NCI-H1930 (cell line): Measurements from ENCODE around the gene TACR2.
"Not testable (repeated sequence)": the region's sequence is repeated elsewhere in the genome, so short reads cannot be mapped to it uniquely, and the experiment has no call there.

Source experiments
- DNase-seq, 2 experiments: peaks; one replicate each; lab custom pipeline; 2025; lab: John Stamatoyannopoulos, UW

Gene TACR2

DNA sequence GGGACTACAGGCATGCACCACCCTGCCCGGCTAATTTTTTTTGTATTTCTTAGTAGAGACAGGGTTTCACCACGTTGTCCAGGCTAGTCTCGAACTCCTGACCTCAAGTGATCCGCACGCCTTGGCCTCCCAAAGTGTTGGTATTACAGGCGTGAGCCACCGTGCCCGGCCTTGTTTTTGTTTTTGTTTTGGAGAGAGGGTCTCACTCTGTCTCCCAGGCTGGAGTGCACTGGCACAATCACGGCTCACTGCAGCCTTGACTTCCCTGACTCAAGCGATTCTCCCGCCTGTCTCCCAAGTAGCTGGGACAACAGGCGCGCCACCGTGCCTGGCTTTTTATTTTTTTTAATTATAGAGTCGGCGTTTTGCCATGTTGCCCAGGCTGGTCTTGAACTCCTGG, 33.7 kb upstream of the TACR2 start:
- DNase-seq, result not testable (repeated sequence)

GRCh38 chr10:69449841-69450240, 33.1 kb upstream of the TACR2 start:
- no peak for DNase-seq

GRCh38 chr10:69446650-69447151, 30.0 kb upstream of the TACR2 start:
- DNase-seq, result no peak

DNA sequence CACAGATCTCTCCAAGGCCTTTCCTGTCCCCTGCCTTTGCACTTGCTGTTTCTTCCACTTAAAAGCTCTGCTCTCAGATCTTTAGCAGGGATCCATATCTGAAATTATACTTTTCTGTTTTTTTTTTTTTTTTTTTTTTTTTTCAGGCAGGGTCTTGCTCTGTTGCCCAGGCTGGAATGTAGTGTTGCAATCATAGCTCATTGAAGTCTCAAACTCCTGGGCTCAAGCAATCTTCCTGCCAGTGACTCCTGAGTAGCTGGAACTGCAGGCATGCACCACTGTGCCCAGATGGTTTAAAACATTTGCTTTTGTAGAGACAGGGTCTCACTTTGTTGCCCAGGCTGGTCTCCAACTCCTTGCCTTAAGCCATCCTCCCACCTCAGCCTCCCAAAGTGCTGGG, 29.5 kb upstream of the TACR2 start:
- DNase-seq, result no peak

- DNase-seq, result no peak
These were observed 28.3 kb upstream of the TACR2 start for GRCh38 chr10:69445041-69445440.

GRCh38 chr10:69443354-69443753, 26.6 kb upstream of the TACR2 start:
- no peak for DNase-seq

- no peak for DNase-seq
These were observed 23.2 kb upstream of the TACR2 start for GRCh38 chr10:69439813-69440506.

- no peak for DNase-seq
These were observed 22.6 kb upstream of the TACR2 start for GRCh38 chr10:69439350-69439739.

GRCh38 chr10:69438536-69439349, 22.0 kb upstream of the TACR2 start:
- no peak for DNase-seq

GRCh38 chr10:69437321-69438259, 20.9 kb upstream of the TACR2 start:
- DNase-seq, result no peak

GRCh38 chr10:69435966-69436520, 19.3 kb upstream of the TACR2 start:
- no peak for DNase-seq

DNA sequence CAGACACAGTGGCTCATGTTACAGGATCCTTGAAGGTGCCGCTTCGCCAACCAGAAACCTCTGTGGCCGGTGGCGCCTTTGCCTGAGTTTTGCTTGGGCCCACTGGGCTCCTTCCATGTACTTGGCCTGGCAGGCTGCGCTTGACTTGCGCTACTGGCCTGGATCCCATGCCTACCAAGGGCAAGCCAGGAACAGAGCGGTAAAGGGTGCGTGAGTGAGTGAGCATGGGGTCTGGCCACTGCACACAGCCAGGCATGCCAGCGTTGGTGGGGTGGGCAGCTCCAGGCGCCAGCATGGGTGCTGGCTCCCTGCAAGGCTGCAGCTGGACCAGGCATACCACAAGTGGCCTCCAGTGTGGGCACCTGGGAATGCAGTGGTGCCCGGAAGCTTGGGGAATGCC, 18.2 kb upstream of the TACR2 start:
- no peak for DNase-seq

DNA sequence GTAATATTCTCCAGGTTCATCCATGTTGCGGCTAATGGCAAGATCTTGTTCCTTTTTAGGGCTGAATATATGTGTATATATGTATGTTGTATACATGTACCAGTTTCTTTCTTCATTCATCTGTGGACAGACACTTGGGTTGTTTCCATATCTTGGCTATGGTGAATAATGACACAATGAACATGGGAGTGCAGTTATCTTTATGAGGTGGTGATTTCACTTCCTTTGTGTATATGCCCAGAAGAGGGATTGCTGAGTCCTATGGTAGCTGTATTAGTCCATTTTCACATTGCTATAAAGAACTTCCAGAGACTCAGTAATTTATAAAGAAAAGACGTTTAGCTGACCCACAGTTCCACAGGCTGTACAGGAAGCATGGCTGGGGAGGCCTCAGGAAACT, 17.5 kb upstream of the TACR2 start:
- DNase-seq, result no peak

DNA sequence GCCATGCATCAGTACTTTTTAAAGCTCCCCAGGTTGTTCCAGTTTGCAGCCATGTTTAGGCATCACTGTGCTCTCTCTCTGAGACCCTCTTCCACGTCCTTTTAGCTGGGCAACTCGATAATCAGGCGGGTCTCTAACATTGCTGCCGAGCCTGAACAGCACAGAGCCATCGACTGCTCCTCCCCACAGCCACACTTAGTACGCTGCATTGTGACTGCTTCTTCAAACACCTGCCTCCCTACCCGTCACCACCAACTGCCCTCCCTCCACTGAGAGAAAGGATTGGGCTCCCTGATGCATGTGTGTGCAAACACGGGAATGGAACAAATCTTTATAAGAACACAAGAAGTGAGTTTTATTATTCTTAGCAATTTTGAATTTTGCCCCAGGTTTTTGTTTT, 11.4 kb upstream of the TACR2 start:
- no peak for DNase-seq

DNA sequence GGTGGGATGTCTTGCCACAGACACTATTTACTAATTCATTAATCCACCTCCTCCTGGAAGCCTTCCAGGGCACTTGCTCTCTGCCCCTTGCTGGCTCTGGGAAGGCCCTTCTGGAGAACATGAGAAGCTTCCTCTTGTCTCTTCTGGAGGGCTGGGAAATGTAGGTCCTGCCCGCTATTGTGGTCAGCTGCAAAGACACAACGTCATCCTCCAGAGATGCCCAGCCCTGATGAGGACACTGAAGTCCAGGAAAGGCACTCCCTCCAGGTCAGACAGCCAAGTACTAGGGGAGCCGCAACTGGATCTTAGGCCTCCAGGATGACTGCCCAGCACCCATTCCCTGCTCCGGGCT, 9.6 kb upstream of the TACR2 start:
- no peak for DNase-seq

DNA sequence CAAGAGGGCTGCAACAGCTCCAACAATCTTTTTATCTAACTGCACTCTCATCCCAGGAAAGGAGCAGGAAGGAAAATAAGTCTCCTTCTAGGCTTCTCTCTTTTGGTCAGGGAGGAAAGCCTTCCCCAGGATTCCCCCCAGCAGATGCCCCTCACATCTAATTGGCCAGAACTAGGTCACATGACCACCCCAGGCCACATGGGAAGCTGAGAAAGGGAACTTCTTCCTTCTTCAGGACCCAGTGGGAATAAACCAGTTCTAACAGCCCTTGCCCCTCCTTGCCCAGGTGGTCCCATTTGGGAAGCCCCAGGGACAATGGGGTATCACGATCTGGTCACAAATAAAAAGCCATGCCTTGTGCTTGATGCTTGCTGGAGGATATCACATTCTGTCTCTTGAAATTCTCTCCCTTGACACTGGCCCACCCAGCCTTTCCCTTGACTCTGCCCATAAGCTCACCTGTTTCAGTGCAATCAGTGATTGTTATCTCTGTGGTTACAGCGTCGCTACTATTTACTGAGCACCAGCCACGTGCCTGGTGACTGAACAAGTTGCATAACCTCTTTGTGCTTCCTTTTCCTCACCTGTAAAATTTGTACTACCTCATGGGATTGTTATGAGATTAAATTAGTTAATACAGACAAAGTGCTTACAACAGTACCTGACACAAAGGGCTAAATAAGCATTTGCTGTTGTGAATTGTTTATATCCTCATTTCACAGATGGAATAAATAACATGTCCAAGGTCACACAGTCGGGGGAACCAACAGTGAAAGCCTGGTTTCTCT, 9.0 kb upstream of the TACR2 start:
- no peak for DNase-seq

- no peak for DNase-seq
These were observed 8.3 kb upstream of the TACR2 start for GRCh38 chr10:69425041-69425440.

DNA sequence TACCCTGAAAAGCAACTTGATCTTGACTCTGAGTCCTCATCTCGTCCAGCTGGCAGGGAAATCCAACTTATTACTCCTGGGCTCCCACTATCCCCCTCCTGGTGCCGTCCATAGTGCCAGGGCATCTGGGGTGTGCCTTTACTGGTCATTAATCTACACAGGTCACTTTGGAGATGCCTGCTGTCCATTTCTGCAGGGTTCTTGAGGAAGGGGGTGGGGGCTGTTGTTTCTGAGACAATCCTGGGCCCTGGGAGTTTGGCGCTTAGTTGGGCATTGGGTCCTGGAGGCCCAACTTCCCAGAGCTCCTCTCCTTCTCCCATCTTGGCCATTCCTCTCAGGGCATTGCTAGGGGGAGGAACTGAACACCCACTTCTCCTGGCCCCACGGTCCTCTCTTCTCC, 6.0 kb upstream of the TACR2 start:
- DNase-seq, result no peak

- DNase-seq, result no peak
These were observed 5.0 kb upstream of the TACR2 start for GRCh38 chr10:69421611-69422308.

- no peak for DNase-seq
These were observed 3.0 kb upstream of the TACR2 start for GRCh38 chr10:69419744-69420126.
